ENCODE measurements around the gene C19orf47.

Gene C19orf47

DNA sequence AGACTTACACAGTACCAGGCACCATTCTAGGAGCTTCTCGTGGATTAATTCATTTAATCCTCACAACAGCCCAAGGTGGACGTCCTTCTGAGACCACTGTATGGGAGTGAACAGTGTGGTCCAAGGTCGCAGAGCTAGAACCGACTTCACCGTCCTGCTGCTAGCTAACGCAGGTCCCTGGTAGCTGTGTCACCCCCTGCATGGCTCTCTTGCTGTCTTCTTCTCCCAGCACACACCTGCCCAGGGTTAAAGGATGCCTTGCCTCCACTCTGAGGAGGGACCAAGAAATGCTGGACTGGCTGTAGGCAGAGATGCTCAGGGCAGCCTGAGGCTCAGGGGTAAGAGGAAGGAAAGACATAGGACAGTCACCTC, 66.0 kb downstream of the C19orf47 start:
- peaks cover 5% of the 10 kb centered on the region for H3K4me1 ChIP-seq
- H3K4me3 ChIP-seq (ENCODE audit: low read depth, low read length), result no peak overlapping the region
- TF ChIP-seq, protein P1, sequence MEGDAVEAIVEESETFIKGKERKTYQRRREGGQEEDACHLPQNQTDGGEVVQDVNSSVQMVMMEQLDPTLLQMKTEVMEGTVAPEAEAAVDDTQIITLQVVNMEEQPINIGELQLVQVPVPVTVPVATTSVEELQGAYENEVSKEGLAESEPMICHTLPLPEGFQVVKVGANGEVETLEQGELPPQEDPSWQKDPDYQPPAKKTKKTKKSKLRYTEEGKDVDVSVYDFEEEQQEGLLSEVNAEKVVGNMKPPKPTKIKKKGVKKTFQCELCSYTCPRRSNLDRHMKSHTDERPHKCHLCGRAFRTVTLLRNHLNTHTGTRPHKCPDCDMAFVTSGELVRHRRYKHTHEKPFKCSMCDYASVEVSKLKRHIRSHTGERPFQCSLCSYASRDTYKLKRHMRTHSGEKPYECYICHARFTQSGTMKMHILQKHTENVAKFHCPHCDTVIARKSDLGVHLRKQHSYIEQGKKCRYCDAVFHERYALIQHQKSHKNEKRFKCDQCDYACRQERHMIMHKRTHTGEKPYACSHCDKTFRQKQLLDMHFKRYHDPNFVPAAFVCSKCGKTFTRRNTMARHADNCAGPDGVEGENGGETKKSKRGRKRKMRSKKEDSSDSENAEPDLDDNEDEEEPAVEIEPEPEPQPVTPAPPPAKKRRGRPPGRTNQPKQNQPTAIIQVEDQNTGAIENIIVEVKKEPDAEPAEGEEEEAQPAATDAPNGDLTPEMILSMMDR (IDR thresholded peaks at IDR 0.05; ENCODE audit: low read depth, low read length), result no peak
- no peaks in the 10 kb centered on the region for H3K9me3 ChIP-seq
- DNase-seq, result no peak
- H3K27me3 ChIP-seq, result no peaks in the 10 kb centered on the region
- no peaks in the 10 kb centered on the region; the same call in none of the 2 replicates for H3K36me3 ChIP-seq

DNA sequence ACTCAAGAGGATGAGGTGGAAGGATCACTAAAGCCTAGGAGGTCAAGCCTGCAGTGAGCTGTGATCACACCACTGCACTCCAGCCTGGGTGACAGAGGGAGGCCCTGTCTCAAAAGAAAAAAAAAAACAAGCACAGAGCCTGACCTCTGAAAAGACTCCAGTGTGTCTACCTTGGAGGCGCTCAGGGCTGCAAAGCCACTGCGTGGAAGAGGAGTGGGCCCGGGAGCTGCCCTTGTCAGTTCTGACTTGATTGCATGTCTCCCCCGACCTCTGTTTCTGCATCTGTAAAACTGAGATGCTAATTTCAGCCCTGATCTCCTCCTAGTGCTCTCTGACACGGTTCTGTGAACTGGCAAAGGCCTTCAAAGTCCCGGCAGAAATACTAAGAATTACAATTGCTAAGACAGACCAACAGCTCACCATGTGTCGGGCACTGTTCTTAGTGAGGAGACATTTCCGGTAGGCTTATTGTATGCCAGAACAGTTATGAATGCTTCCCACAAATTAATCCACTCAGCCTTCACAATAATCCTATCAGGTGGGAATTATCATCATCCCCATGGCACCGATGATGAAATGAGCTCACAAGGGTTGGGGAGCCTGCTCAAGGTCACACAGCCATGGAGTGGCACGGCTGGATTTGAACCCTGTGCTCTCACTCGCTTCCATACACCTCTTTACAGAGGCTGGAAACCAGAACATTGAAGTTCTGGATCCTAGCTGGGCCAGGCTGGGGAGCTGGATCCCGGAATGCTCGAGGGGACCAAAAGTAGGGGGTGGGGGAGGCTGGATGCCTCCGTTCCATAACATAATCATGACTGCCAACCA, 66.6 kb downstream of the C19orf47 start:
- TF ChIP-seq, protein P1 (IDR thresholded peaks at IDR 0.05; ENCODE audit: low read depth, low read length), result no peak
- Histone ChIP-seq H3K27me3 (no peaks in the 10 kb centered on the region), H3K9me3 (no peaks in the 10 kb centered on the region), H3K36me3 (peaks cover 4% of the 10 kb centered on the region), H3K4me1 (peaks cover 5% of the 10 kb centered on the region), H3K4me3 (ENCODE audit: low read depth, low read length) (no peak overlapping the region)
- DNase-seq, result no peak

DNA sequence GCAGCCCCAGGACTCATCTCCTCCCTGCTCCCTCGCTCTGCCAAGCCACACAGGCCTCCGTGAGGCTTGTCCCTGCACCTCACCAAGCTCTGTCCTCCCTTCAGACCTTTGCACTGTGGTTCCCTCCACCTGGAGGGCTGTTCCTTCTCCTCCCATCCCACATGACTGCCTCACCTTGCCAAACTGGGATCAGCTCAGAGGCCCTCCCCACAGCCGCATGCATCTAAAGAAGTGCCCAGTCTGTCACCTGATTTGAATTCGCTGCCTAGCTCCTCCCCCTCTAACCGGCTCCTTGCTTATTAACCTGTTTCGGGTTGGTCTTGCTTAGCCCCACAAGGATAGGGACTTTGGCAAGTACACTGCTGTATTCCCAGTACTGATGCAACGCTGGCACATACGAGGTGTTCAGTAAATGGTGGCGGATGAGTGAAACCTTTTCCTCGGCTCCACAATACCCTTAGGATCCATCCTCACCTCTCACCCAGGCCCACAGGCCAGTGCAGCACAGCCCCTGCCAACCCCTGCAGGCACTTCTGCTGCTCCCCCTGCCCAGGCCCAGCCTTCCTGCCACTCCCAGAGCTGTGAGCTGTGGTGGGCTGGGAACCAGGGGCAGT, 67.5 kb downstream of the C19orf47 start:
- Histone ChIP-seq H3K9me3 (no peaks in the 10 kb centered on the region), H3K36me3 (peaks cover 4% of the 10 kb centered on the region), H3K27me3 (no peaks in the 10 kb centered on the region), H3K4me1 (peaks cover 4% of the 10 kb centered on the region), H3K4me3 (ENCODE audit: low read depth, low read length) (no peak overlapping the region)
- DNase-seq, result no peak
- TF ChIP-seq, protein P1 (IDR thresholded peaks at IDR 0.05; ENCODE audit: low read depth, low read length), result no peak

DNA sequence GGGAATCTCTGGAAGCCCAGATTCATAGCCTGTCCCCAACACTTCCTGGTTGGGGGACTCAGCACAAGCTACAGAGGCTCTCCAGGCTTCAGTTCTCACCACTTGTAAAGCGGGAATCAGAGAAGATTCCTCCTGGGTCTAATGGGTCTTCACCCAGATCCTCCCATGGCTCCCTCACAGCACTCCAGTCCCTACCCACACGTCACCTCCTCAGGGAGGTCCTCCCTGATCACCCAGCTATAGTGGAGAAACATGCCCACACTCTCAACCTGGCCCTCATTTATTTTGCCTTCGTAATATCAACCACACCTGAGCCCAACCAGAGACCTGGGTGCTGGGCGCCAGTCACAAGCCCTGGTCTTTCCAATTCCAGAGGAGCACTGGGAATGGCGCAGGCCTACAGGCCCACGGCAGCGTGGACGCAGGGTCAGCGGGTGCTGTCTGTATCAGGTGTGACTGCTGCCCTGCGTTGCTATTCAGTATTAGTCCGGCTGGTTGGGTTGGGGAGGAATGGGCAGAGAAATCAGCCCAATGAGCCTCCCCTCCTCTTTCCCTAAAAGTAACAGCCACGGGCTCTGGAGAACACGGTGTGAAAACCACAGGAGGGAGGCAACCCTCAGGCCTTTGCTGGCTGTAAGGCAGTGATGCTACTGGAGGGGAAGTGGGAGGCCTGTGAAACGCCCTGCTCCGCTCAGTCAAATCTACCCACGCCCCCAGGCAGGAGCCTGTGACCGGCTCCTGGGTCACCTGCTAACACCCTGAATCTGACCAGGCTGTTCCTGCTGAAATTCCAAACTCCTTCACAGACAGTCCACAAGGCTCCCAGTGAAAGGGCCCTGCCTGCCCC, 68.2 kb downstream of the C19orf47 start:
- H3K9me3 ChIP-seq, result no peaks in the 10 kb centered on the region
- H3K4me3 ChIP-seq (ENCODE audit: low read depth, low read length), result no peak overlapping the region
- TF ChIP-seq, protein P1 (IDR thresholded peaks at IDR 0.05; ENCODE audit: low read depth, low read length), result no peak
- DNase-seq, result no peak
- H3K27me3 ChIP-seq, result no peaks in the 10 kb centered on the region
- peaks cover 2% of the 10 kb centered on the region; the same call in 1 of the 2 replicates for H3K4me1 ChIP-seq
- H3K36me3 ChIP-seq, result peaks cover 4% of the 10 kb centered on the region

DNA sequence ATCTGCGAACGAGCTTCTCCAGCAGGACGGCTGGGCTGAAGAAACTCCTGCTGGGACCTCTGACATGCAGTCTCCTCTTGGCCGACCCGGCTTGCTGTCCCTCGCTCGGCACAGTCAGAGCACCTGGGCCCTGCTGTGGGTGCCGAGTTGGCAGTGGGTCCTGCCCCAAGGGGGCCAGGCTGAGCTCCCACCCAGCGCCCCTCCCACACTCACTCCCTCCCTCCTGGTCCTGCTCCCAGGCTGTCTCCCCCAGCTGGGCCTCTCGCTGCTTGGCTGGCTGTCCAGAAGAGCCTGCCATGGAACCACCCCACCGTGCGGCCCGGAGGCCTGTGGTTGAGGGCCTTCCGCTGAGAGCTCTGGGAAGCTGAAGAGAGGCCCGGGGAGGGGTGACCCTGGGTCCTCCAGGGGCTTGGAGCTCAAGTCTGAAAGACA, 69.1 kb downstream of the C19orf47 start:
- peaks cover 2% of the 10 kb centered on the region; the same call in 1 of the 2 replicates for H3K4me1 ChIP-seq
- H3K4me3 ChIP-seq (ENCODE audit: low read depth, low read length), result no peak overlapping the region
- H3K36me3 ChIP-seq, result peaks cover 4% of the 10 kb centered on the region
- TF ChIP-seq, protein P1 (IDR thresholded peaks at IDR 0.05; ENCODE audit: low read depth, low read length), result no peak
- no peaks in the 10 kb centered on the region for H3K27me3 ChIP-seq
- H3K9me3 ChIP-seq, result no peaks in the 10 kb centered on the region
- DNase-seq, result no peak

All from BE2C (cell line).